Epithelial cell of esophagus (primary cell): ENCODE measurements around the gene PSMD6.

Experiments
- DNase-seq: peaks from one replicate; pipeline ENCODE4 v3.0.0; 2010; ENCODE audit warnings: low read depth
- H3K4me3 ChIP-seq: 2 replicates; pipeline ENCODE4 v1.5.1; 2011; ENCODE audit warnings: mild to moderate bottlenecking, low read length, control low read depth
- TF ChIP-seq, protein P1 (sequence below): IDR thresholded peaks from 2 replicates; pipeline ENCODE4 v1.5.1; 2011; ENCODE audit warnings: low read depth, mild to moderate bottlenecking, low read length, control low read depth, inconsistent platforms; ENCODE audit not compliant: insufficient read depth; ENCODE audit errors: missing control alignments

Gene PSMD6

DNA sequence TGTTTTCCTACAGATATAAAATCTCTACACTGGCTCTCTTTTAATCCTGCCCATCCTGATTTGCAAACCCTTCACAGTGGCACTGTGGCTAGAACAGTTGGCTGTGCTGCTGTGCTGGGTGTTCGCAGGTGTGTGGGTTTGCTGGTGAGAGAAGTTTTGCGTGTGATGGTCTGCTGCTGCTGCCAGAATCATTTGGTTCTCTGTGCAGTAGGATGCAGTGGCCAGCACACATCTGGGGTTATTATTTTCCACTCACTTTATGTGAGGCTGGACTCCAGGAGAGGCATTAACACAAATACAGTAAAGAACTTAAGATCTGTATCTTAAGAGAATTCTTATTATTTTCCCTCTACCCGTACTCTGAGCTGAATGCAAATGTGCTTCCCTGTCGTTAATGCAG is 16.0 kb upstream of the PSMD6 start:
- TF ChIP-seq, protein P1, sequence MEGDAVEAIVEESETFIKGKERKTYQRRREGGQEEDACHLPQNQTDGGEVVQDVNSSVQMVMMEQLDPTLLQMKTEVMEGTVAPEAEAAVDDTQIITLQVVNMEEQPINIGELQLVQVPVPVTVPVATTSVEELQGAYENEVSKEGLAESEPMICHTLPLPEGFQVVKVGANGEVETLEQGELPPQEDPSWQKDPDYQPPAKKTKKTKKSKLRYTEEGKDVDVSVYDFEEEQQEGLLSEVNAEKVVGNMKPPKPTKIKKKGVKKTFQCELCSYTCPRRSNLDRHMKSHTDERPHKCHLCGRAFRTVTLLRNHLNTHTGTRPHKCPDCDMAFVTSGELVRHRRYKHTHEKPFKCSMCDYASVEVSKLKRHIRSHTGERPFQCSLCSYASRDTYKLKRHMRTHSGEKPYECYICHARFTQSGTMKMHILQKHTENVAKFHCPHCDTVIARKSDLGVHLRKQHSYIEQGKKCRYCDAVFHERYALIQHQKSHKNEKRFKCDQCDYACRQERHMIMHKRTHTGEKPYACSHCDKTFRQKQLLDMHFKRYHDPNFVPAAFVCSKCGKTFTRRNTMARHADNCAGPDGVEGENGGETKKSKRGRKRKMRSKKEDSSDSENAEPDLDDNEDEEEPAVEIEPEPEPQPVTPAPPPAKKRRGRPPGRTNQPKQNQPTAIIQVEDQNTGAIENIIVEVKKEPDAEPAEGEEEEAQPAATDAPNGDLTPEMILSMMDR = no peak
- no peak overlapping the region for H3K4me3 ChIP-seq
- DNase-seq = no peak

DNA sequence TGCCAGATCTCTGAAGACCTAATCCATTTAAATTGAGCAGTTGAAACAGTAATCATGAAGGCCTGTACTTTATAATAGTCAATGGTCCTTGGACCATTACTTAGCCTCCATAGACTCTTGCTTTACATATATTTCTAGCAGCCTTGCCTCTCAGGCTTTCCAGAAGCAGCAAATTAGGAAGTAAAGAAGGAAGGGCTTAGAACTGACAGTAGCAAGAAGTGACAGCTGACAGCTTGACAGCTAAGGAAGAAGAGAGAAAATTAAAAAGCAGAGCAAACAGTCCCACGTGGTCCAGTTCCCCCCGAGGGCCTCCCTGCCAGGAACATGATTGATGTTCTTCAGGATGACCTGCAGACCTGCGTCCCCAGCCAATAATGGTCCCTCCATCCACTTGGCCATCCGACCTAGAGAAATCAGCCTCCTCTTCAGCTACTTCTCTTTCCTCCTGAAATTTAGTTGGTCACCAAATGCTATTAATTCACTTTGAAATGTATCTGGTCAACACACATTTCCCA is 15.0 kb upstream of the PSMD6 start:
- TF ChIP-seq, protein P1 = no peak
- DNase-seq = no peak
- no peak overlapping the region for H3K4me3 ChIP-seq

DNA sequence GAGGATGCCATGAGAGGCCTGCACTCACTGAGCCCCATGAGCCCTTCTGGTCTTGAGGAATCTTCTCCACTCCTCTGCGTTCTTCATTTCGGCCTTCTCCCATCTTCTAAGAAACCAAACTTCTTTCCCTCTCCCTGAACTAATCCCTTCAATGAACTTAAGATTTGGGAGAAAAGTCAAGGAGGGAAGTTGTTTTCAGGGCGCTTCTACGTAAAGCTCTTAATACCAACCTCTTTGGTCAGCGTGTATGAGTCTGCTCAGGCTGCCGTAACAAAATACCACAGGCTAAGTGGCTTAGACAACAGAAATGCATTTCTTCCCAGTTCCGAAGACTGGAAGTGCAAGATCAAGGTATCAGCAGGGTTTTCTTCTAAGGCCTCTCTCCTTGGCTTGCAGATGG is 13.8 kb upstream of the PSMD6 start:
- DNase-seq = no peak
- H3K4me3 ChIP-seq = no peak overlapping the region
- TF ChIP-seq, protein P1 = no peak

DNA sequence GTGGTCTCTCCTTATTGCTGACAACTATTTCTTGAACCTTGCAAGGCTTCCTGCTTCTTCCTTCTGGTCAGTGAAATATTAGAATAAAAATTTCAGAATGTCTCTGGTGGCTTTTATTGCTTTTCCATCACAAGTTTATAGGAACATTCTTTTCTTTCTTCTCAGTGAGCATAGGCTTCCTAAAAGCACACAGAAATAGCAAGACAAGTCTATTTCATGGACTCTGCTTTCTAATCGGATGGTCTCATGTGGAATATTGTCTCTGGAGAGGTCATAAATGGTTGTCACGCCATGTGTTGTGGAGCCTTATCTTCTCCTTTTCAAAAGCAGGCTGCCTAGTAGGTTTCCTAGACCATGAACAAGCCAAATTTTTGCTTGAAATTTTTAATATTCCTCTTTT is 9.8 kb upstream of the PSMD6 start:
- TF ChIP-seq, protein P1 = no peak
- H3K4me3 ChIP-seq = no peak overlapping the region
- no peak for DNase-seq

DNA sequence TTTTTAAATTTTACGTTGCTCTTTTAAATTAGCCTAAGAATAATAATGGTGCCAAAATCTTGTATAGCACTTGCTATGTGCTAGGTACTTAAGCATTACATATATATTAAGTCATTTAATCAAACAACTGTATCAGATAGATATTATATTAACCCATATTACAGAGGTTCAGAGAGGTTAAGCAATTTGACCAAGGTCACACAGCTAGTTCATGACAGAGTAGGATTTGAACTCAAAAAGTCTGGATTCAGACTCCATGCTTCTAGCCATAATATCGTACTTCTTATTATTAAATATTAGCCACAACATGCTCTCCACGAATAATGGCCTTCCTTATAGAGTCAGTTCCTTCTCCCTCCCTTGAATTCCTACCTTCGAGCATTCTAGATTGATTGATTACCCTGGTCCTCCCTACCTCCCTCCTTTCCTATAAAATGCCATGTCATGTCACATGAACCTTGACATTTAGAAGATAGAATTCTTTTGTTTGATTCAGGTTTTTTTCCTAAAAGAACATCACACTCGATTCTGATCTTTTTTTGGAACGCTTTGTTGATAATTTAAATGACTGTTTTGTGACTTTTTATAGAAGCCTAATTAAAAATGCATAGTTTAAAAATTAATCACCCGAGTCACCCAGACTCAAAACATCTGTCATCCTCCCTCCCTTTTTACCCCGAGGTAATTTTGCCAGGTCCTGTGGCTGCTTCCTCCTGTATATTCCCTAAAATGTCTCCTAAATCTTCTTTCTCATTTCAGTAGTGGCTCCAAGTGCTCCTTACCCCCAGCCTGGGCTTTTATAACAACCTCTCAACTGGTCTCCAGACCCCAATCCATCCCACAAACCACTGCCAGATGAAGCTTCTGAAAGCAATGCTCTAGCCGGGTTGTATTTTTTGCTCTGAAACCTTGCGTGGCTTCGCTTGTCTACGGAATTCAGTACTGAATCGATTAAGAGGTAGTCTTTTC is 8.5 kb upstream of the PSMD6 start:
- DNase-seq = peak; percentile 37
- H3K4me3 ChIP-seq = no peak overlapping the region
- TF ChIP-seq, protein P1 = no peak

DNA sequence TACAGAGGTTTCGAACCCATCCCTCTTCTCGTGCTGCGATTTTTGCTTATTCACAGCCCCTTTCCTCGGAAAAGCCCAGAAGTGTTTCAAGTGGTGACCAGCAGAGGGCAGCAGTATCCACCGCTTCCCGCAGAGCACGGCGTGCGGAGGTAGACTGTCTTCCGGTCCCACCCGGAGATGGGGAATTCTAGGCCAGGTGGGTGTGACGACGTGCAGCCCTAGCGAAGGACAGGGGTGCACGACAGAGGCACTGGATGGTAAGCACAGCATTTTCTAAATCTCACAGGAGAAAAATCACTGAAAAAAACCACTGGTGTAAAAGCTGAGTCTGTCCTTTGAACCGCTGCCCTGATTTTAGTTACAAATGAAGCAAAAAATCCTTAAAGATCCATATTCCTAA is 7.4 kb upstream of the PSMD6 start:
- H3K4me3 ChIP-seq = no peak overlapping the region

More for the DNA sequence above, 7.4 kb upstream of the PSMD6 start:
- peak; percentile 69 for DNase-seq
- TF ChIP-seq, protein P1 = peak; percentile 85
